WTC11 (cell line): ENCODE measurements around the gene ZBTB7C. TPM values are rescaled to one million over a fixed set of nuclear protein-coding genes. Genes with fewer than 3 reads are reported as not detected.

Source experiments
- ATAC-seq: fragments of 200-7000 bp; cut with Tn5 transposase; 2 replicates; pipeline ENCODE4 v1.10.0; 2021; ENCODE audit warnings: mild to moderate bottlenecking, moderate library complexity
- CTCF ChIA-PET: fragments of 300-600 bp; sonication (Branson Sonifier 250); formaldehyde crosslinking; loops from one replicate; lab custom pipeline; 2021; ENCODE audit warnings: antibody characterized with exemption; lab: Charles Lee
- POLR2A ChIA-PET: fragments of 350-600 bp; sonication (Branson Sonifier 250); formaldehyde crosslinking; loops from one replicate; lab custom pipeline; 2021; ENCODE audit warnings: antibody characterized with exemption; lab: Charles Lee
- DNase-seq: peaks from one replicate; pipeline ENCODE4 v3.0.0; 2021; ENCODE audit warnings: low spot score
- H3K27ac Mint-ChIP-seq: 2 replicates; pipeline ENCODE4 v1.8.0; 2021; ENCODE audit warnings: mixed read lengths
- H3K27me3 Mint-ChIP-seq: 2 replicates; pipeline ENCODE4 v1.8.0; 2021; ENCODE audit warnings: low read depth, mild to moderate bottlenecking, moderate library complexity, mixed read lengths
- H3K36me3 Mint-ChIP-seq: 2 replicates; pipeline ENCODE4 v1.8.0; 2021; ENCODE audit warnings: mixed read lengths
- H3K4me1 Mint-ChIP-seq: 2 replicates; pipeline ENCODE4 v1.8.0; 2022; ENCODE audit warnings: mixed read lengths
- H3K4me3 Mint-ChIP-seq: 2 replicates; pipeline ENCODE4 v1.8.0; 2021; ENCODE audit warnings: mild to moderate bottlenecking, moderate library complexity, mixed read lengths
- H3K9me3 Mint-ChIP-seq: 2 replicates; pipeline ENCODE4 v1.8.0; 2021; ENCODE audit warnings: mixed read lengths
- CREB1 ChIP-seq: sonication (generic); formaldehyde crosslinking; IDR thresholded peaks from 2 replicates; pipeline ENCODE4 v1.8.0; 2023; ENCODE audit warnings: mild to moderate bottlenecking, missing genetic modification reagents
- ESRRA ChIP-seq: sonication (generic); formaldehyde crosslinking; IDR thresholded peaks from 2 replicates; pipeline ENCODE4 v1.8.1; 2022; ENCODE audit warnings: mild to moderate bottlenecking, missing genetic modification reagents, borderline replicate concordance
- GABPB1 ChIP-seq: sonication (generic); formaldehyde crosslinking; IDR thresholded peaks from 2 replicates; pipeline ENCODE4 v1.8.1; 2023; ENCODE audit warnings: mild to moderate bottlenecking, missing genetic modification reagents
- GTF2I ChIP-seq: fragments of 250-450 bp; sonication (Bioruptor Pico); conservative IDR thresholded peaks from 2 replicates; pipeline ENCODE4 v1.4.0; 2021; ENCODE audit warnings: mild to moderate bottlenecking
- MXD4 ChIP-seq: fragments of 250-450 bp; sonication (Bioruptor Pico); IDR thresholded peaks from 2 replicates; pipeline ENCODE4 v1.8.0; 2021; ENCODE audit warnings: mild to moderate bottlenecking, moderate library complexity, borderline replicate concordance
- NFATC4 ChIP-seq: fragments of 250-450 bp; sonication (Bioruptor Pico); IDR thresholded peaks from 2 replicates; pipeline ENCODE4 v1.9.0; 2021; ENCODE audit warnings: mild to moderate bottlenecking
- SMAD3 ChIP-seq: sonication (generic); formaldehyde crosslinking; IDR thresholded peaks from 2 replicates; pipeline ENCODE4 v1.8.0; 2022; ENCODE audit warnings: missing genetic modification reagents, mild to moderate bottlenecking, borderline replicate concordance
- SMAD4 ChIP-seq: sonication (generic); formaldehyde crosslinking; IDR thresholded peaks from 2 replicates; pipeline ENCODE4 v1.8.0; 2022; ENCODE audit warnings: mild to moderate bottlenecking, missing genetic modification reagents
- SOX15 ChIP-seq: fragments of 250-450 bp; sonication (Bioruptor Pico); IDR thresholded peaks from 2 replicates; pipeline ENCODE4 v1.9.0; 2021; ENCODE audit warnings: mild to moderate bottlenecking
- TP53 ChIP-seq: sonication (generic); formaldehyde crosslinking; IDR thresholded peaks from 2 replicates; pipeline ENCODE4 v1.8.1; 2023; ENCODE audit warnings: mild to moderate bottlenecking, missing genetic modification reagents
- ZBTB21 ChIP-seq: sonication (generic); formaldehyde crosslinking; IDR thresholded peaks from 2 replicates; pipeline ENCODE4 v1.8.1; 2023; ENCODE audit warnings: mild to moderate bottlenecking, missing genetic modification reagents, borderline replicate concordance
- ZNF138 ChIP-seq: sonication (generic); formaldehyde crosslinking; conservative IDR thresholded peaks from 2 replicates; pipeline ENCODE4 v1.8.1; 2022; ENCODE audit warnings: mild to moderate bottlenecking, moderate library complexity, missing genetic modification reagents
- ZNF416 ChIP-seq: fragments of 250-450 bp; sonication (Bioruptor Pico); IDR thresholded peaks from 2 replicates; pipeline ENCODE4 v1.9.0; 2021; ENCODE audit warnings: mild to moderate bottlenecking, inconsistent platforms
- total RNA-seq: library from RNA; stranded (reverse); gene quantifications from 3 replicates; pipeline ENCODE4 v1.2.3, GENCODE V29; 2021
- TF ChIP-seq, protein P1 (sequence below): sonication (generic); formaldehyde crosslinking; IDR thresholded peaks from 2 replicates; pipeline ENCODE4 v1.8.0; 2022; ENCODE audit warnings: mild to moderate bottlenecking, missing genetic modification reagents
- TF ChIP-seq, protein P2 (sequence below): sonication (generic); formaldehyde crosslinking; IDR thresholded peaks from 2 replicates; pipeline ENCODE4 v1.8.0; 2023; ENCODE audit warnings: mild to moderate bottlenecking, missing genetic modification reagents
- TF ChIP-seq, protein P3 (sequence below): sonication (generic); formaldehyde crosslinking; IDR thresholded peaks from 2 replicates; pipeline ENCODE4 v1.8.0; 2023; ENCODE audit warnings: missing genetic modification reagents, mild to moderate bottlenecking, borderline replicate concordance
- TF ChIP-seq, protein P4 (sequence below): fragments of 250-450 bp; sonication (Bioruptor Pico); IDR thresholded peaks from 2 replicates; pipeline ENCODE4 v2.1.2; 2022; ENCODE audit warnings: mild to moderate bottlenecking, moderate library complexity
- TF ChIP-seq, protein P5 (sequence below): fragments of 250-450 bp; sonication (Bioruptor Pico); IDR thresholded peaks from 2 replicates; pipeline ENCODE4 v1.9.0; 2021; ENCODE audit warnings: moderate library complexity, mild to moderate bottlenecking, inconsistent platforms, borderline replicate concordance
- TF ChIP-seq, protein P6 (sequence below): fragments of 250-450 bp; sonication (Bioruptor Pico); IDR thresholded peaks from 2 replicates; pipeline ENCODE4 v1.9.0; 2021; ENCODE audit warnings: mild to moderate bottlenecking

The ZBTB7C gene
- total RNA-seq, 1 experiment from 2014 or later = 0.48 TPM

DNA sequence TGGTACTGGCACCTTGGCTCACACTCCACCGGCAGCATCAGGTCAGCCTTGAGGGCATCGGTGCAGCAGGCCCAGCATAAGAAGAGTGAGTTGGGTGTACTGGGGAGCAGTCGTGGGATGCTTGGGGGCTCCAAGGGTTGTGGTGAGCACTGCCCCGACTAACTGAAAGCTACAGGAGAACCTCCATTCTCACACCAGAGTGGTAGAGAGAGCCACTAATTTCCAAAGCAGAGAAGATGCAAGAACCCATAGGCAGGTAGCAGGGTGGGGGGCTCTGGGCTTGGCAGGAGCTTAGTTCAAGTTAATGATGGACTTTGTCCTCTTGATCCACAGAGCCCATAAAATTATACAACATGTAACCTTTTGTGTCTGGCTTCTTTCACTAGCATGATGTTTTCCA is 330.7 kb downstream of the ZBTB7C start (continued):
- TF ChIP-seq, protein P1, sequence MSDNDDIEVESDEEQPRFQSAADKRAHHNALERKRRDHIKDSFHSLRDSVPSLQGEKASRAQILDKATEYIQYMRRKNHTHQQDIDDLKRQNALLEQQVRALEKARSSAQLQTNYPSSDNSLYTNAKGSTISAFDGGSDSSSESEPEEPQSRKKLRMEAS = no peak
- TF ChIP-seq CREB1 (CRISPR knock-in tag) = no peak
- TF ChIP-seq, protein P2, sequence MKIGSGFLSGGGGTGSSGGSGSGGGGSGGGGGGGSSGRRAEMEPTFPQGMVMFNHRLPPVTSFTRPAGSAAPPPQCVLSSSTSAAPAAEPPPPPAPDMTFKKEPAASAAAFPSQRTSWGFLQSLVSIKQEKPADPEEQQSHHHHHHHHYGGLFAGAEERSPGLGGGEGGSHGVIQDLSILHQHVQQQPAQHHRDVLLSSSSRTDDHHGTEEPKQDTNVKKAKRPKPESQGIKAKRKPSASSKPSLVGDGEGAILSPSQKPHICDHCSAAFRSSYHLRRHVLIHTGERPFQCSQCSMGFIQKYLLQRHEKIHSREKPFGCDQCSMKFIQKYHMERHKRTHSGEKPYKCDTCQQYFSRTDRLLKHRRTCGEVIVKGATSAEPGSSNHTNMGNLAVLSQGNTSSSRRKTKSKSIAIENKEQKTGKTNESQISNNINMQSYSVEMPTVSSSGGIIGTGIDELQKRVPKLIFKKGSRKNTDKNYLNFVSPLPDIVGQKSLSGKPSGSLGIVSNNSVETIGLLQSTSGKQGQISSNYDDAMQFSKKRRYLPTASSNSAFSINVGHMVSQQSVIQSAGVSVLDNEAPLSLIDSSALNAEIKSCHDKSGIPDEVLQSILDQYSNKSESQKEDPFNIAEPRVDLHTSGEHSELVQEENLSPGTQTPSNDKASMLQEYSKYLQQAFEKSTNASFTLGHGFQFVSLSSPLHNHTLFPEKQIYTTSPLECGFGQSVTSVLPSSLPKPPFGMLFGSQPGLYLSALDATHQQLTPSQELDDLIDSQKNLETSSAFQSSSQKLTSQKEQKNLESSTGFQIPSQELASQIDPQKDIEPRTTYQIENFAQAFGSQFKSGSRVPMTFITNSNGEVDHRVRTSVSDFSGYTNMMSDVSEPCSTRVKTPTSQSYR (CRISPR knock-in tag) = no peak
- TF ChIP-seq, protein P3, sequence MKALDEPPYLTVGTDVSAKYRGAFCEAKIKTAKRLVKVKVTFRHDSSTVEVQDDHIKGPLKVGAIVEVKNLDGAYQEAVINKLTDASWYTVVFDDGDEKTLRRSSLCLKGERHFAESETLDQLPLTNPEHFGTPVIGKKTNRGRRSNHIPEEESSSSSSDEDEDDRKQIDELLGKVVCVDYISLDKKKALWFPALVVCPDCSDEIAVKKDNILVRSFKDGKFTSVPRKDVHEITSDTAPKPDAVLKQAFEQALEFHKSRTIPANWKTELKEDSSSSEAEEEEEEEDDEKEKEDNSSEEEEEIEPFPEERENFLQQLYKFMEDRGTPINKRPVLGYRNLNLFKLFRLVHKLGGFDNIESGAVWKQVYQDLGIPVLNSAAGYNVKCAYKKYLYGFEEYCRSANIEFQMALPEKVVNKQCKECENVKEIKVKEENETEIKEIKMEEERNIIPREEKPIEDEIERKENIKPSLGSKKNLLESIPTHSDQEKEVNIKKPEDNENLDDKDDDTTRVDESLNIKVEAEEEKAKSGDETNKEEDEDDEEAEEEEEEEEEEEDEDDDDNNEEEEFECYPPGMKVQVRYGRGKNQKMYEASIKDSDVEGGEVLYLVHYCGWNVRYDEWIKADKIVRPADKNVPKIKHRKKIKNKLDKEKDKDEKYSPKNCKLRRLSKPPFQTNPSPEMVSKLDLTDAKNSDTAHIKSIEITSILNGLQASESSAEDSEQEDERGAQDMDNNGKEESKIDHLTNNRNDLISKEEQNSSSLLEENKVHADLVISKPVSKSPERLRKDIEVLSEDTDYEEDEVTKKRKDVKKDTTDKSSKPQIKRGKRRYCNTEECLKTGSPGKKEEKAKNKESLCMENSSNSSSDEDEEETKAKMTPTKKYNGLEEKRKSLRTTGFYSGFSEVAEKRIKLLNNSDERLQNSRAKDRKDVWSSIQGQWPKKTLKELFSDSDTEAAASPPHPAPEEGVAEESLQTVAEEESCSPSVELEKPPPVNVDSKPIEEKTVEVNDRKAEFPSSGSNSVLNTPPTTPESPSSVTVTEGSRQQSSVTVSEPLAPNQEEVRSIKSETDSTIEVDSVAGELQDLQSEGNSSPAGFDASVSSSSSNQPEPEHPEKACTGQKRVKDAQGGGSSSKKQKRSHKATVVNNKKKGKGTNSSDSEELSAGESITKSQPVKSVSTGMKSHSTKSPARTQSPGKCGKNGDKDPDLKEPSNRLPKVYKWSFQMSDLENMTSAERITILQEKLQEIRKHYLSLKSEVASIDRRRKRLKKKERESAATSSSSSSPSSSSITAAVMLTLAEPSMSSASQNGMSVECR (CRISPR knock-in tag) = no peak
- no peak for TF ChIP-seq MXD4 (CRISPR knock-in tag)
- TF ChIP-seq GTF2I (CRISPR knock-in tag) = no peak
- no peak for TF ChIP-seq TP53 (CRISPR knock-in tag)
- TF ChIP-seq, protein P4, sequence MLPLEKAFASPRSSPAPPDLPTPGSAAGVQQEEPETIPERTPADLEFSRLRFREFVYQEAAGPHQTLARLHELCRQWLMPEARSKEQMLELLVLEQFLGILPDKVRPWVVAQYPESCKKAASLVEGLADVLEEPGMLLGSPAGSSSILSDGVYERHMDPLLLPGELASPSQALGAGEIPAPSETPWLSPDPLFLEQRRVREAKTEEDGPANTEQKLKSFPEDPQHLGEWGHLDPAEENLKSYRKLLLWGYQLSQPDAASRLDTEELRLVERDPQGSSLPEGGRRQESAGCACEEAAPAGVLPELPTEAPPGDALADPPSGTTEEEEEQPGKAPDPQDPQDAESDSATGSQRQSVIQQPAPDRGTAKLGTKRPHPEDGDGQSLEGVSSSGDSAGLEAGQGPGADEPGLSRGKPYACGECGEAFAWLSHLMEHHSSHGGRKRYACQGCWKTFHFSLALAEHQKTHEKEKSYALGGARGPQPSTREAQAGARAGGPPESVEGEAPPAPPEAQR (CRISPR knock-in tag) = no peak
- TF ChIP-seq SOX15 (CRISPR knock-in tag) = no peak
- TF ChIP-seq, all 79 proteins: peak for 0

DNA sequence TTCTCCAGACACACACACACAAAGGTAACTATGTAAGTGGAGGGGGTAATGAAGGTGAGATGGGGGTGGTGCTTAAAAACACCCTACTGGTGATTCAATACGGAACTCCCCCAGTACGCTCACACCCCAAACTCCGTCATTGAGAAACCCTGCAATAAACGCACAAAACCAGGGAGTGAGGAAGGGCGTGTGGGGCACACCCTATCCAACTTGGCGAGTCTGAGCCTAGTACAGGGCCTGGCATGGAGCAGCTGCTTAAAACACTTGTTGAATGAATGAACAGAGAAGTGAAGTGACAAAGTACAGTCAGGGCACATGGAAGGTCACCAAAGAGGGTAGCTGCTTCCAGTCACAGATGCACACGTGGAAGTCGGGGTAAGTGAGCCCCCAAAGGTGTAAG is 331.9 kb downstream of the ZBTB7C start:
- Mint-ChIP-seq H3K27ac (no peak overlapping the region), H3K9me3 (no peaks in the 10 kb centered on the region), H3K4me3 (no peak overlapping the region), H3K4me1 (peaks cover 37% of the 10 kb centered on the region), H3K27me3 (no peaks in the 10 kb centered on the region), H3K36me3 (no peaks in the 10 kb centered on the region)
- TF ChIP-seq SOX15 (CRISPR knock-in tag) (no peak), SMAD4 (no peak), ESRRA (CRISPR knock-in tag) (no peak), SMAD3 (CRISPR knock-in tag) (no peak), ZNF138 (CRISPR knock-in tag) (no peak), ZBTB21 (no peak), NFATC4 (CRISPR knock-in tag) (no peak), GABPB1 (CRISPR knock-in tag) (no peak), ZNF416 (CRISPR knock-in tag) (no peak)
- TF ChIP-seq, protein P5, sequence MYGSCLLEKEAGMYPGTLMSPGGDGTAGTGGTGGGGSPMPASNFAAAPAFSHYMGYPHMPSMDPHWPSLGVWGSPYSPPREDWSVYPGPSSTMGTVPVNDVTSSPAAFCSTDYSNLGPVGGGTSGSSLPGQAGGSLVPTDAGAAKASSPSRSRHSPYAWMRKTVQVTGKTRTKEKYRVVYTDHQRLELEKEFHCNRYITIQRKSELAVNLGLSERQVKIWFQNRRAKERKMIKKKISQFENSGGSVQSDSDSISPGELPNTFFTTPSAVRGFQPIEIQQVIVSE (CRISPR knock-in tag) = no peak
- TF ChIP-seq, protein P6, sequence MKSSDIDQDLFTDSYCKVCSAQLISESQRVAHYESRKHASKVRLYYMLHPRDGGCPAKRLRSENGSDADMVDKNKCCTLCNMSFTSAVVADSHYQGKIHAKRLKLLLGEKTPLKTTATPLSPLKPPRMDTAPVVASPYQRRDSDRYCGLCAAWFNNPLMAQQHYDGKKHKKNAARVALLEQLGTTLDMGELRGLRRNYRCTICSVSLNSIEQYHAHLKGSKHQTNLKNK (CRISPR knock-in tag) = no peak
- ATAC-seq (no peak), DNase-seq (no peak)
- ChIA-PET POLR2A (no interaction called here), CTCF (no interaction called here)
